PC-3 (cell line): Measurements from ENCODE around the gene MAF. TPM values are rescaled to one million over a fixed set of nuclear protein-coding genes. Genes with fewer than 3 reads are reported as not detected.
A peak's percentile ranks its signal among the peaks of the same experiment; 100 is the strongest.

Source experiments
- ATAC-seq: fragments of 200-7000 bp; cut with Tn5 transposase; 2 replicates; pipeline ENCODE4 v1.9.1; 2020; ENCODE audit warnings: mild to moderate bottlenecking, moderate library complexity
- BruUV-seq: library from RNA; stranded (reverse); fragments of 400-500 nt; replicated peaks from 2 replicates; lab custom pipeline; 2021; lab: Mats Ljungman, UMichigan
- CTCF ChIA-PET: fragments of 300-600 bp; sonication (Branson Sonifier 250); formaldehyde crosslinking; loops from one replicate; lab custom pipeline; 2022; ENCODE audit warnings: antibody characterized with exemption; lab: Charles Lee
- POLR2A ChIA-PET: fragments of 300-600 bp; sonication (Branson Sonifier 250); formaldehyde crosslinking; loops from one replicate; lab custom pipeline; 2022; ENCODE audit warnings: antibody characterized with exemption; ENCODE audit not compliant: unreplicated experiment; lab: Charles Lee
- DNase-seq: peaks from one replicate; pipeline ENCODE4 v3.0.0-alpha.2; 2015
- H2AFZ ChIP-seq: fragments of 300-600 bp; sonication (generic); 2 replicates; pipeline ENCODE4 v1.6.0; 2016; ENCODE audit warnings: antibody characterized with exemption, low read length
- H3F3A ChIP-seq: fragments of 300-600 bp; sonication (generic); one replicate; pipeline ENCODE4 v1.6.0; 2017; ENCODE audit warnings: antibody characterized with exemption, low read length, control low read depth, mild to moderate bottlenecking; ENCODE audit not compliant: unreplicated experiment
- H3K27ac ChIP-seq: fragments of 300-600 bp; sonication (generic); 2 replicates; pipeline ENCODE4 v1.5.1; 2016; ENCODE audit warnings: mild to moderate bottlenecking, low read length
- H3K27me3 ChIP-seq: fragments of 300-600 bp; sonication (generic); 2 replicates; pipeline ENCODE4 v1.6.1; 2016; ENCODE audit warnings: low read length, mixed read lengths
- H3K36me3 ChIP-seq: fragments of 300-600 bp; sonication (generic); 2 replicates; pipeline ENCODE4 v1.6.1; 2016; ENCODE audit warnings: low read depth, mixed run types, low read length, mixed read lengths
- H3K4me1 ChIP-seq: fragments of 300-600 bp; sonication (generic); 2 replicates; pipeline ENCODE4 v1.5.1; 2016; ENCODE audit warnings: low read length; ENCODE audit not compliant: insufficient read depth
- H3K4me2 ChIP-seq: fragments of 300-600 bp; sonication (generic); 2 replicates; pipeline ENCODE4 v1.6.0; 2016; ENCODE audit warnings: low read length
- H3K4me3 ChIP-seq: fragments of 300-600 bp; sonication (generic); 2 replicates; pipeline ENCODE4 v1.5.1; 2016; ENCODE audit warnings: mild to moderate bottlenecking, low read length, mixed read lengths
- H3K79me2 ChIP-seq: fragments of 300-600 bp; sonication (generic); 2 replicates; pipeline ENCODE4 v1.6.1; 2017; ENCODE audit warnings: low read length, mixed read lengths
- H3K9ac ChIP-seq: fragments of 300-600 bp; sonication (generic); 2 replicates; pipeline ENCODE4 v1.6.0; 2016; ENCODE audit warnings: mild to moderate bottlenecking, low read length
- H3K9me2 ChIP-seq: fragments of 300-600 bp; sonication (generic); replicated peaks from 2 replicates; pipeline ENCODE4 v1.6.1; 2016; ENCODE audit warnings: mixed run types, low read length, mixed read lengths
- H3K9me3 ChIP-seq: fragments of 300-600 bp; sonication (generic); 2 replicates; pipeline ENCODE4 v1.6.1; 2016; ENCODE audit warnings: low read length, mixed read lengths
- H4K20me1 ChIP-seq: fragments of 300-600 bp; sonication (generic); 2 replicates; pipeline ENCODE4 v1.6.1; 2016; ENCODE audit warnings: low read length, mixed read lengths
- CTCF ChIP-seq: fragments of 300-600 bp; sonication (generic); conservative IDR thresholded peaks from 2 replicates; pipeline ENCODE4 v1.5.1; 2017; ENCODE audit warnings: antibody characterized with exemption, low read depth, mild to moderate bottlenecking, low read length
- EZH2 ChIP-seq: fragments of 300-600 bp; sonication (generic); IDR thresholded peaks from one replicate; pipeline ENCODE4 v1.6.1; 2017; ENCODE audit warnings: antibody characterized with exemption, mild to moderate bottlenecking, low read length; ENCODE audit not compliant: unreplicated experiment
- EZH2phosphoT487 ChIP-seq: fragments of 300-600 bp; sonication (generic); IDR thresholded peaks from 2 replicates; pipeline ENCODE4 v1.6.1; 2018; ENCODE audit warnings: mild to moderate bottlenecking, antibody characterized with exemption, low read length, borderline replicate concordance
- intact Hi-C: fragments of 100-400 bp; cut with micrococcal nuclease; formaldehyde crosslinking; loops from 2 replicates; pipeline ENCODE4 v1.9.0; 2023
- total RNA-seq: library from RNA; depleted of rRNA; stranded (reverse); fragments of >200 nt; gene quantifications from 2 replicates; pipeline ENCODE4 v1.2.3, GENCODE V29; 2014

Gene MAF
- total RNA-seq, 1 experiment from 2014 or later, result not detected

- ChIA-PET CTCF (no interaction called here), POLR2A (no interaction called here)
- Histone ChIP-seq H4K20me1 (no peaks in the 10 kb centered on the region), H3K4me1 (no peaks in the 10 kb centered on the region), H3K27ac (no peak overlapping the region), H3K9me3 (no peaks in the 10 kb centered on the region), H3K4me2 (peak overlapping the region; percentile 57), H3K9ac (no peak overlapping the region), H3K79me2 (no peaks in the 10 kb centered on the region), H3K9me2 (no peaks in the 10 kb centered on the region), H3K4me3 (peak overlapping the region; percentile 37; the same call in 1 of the 2 replicates), H3K27me3 (peaks cover 65% of the 10 kb centered on the region), H3K36me3 (no peaks in the 10 kb centered on the region), H2AFZ (no peak overlapping the region), H3F3A (no peaks in the 10 kb centered on the region)
- no peak for ATAC-seq
- intact Hi-C loops, result loop anchor here (5.0 to 10.0 kb wide), 2 partner anchors 1475 to 1923 kb away; no protein-coding TSS in a partner anchor
- TF ChIP-seq EZH2phosphoT487 (no peak), EZH2 (no peak), CTCF (no peak)
- DNase-seq, result no peak
- no TSS peak for BruUV-seq
Measured at GRCh38 chr16:79599837-79600637, 500 bp downstream of the MAF start.

GRCh38 chr16:79599256-79599836 is 1.2 kb downstream of the MAF start:
- Histone ChIP-seq H3K4me1 (no peaks in the 10 kb centered on the region), H3K9me2 (no peaks in the 10 kb centered on the region), H4K20me1 (no peaks in the 10 kb centered on the region), H3F3A (no peaks in the 10 kb centered on the region), H3K4me3 (no peak overlapping the region), H2AFZ (no peak overlapping the region), H3K9me3 (no peaks in the 10 kb centered on the region), H3K9ac (no peak overlapping the region), H3K79me2 (no peaks in the 10 kb centered on the region), H3K4me2 (no peak overlapping the region), H3K27ac (no peak overlapping the region), H3K36me3 (no peaks in the 10 kb centered on the region), H3K27me3 (peaks cover 58% of the 10 kb centered on the region)
- POLR2A ChIA-PET, result no interaction called here
- ATAC-seq (no peak), DNase-seq (no peak)
- CTCF ChIA-PET, result no interaction called here
- intact Hi-C loops, result no loop called here
- peak; percentile 58 for TF ChIP-seq EZH2phosphoT487
- TF ChIP-seq EZH2, result peak; percentile 46
- TF ChIP-seq CTCF, result no peak
- no TSS peak for BruUV-seq
